Gastroesophageal sphincter (tissue), 4 donors: ENCODE measurements around the gene CYB5B. TPM values are rescaled to one million over a fixed set of nuclear protein-coding genes. Genes with fewer than 3 reads are reported as not detected.

ENCODE experiments used
- ATAC-seq: fragments of 150-250 bp; one replicate; pipeline ENCODE4 v1.9.1; 2016; ENCODE audit warnings: mild to moderate bottlenecking, moderate library complexity
- H3K27ac ChIP-seq, 4 donors: fragments of 200-600 bp; sonication (generic) in 3 of 4; 1 replicate in 3 of 4; 2 replicates in 1 of 4; pipeline ENCODE4 v1.5.1; 2016 to 2019
- H3K27me3 ChIP-seq: fragments of 200-600 bp; sonication (generic); one replicate; pipeline ENCODE4 v1.5.1; 2019
- H3K36me3 ChIP-seq, 2 donors: fragments of 200-600 bp; sonication (generic); one replicate each; pipeline ENCODE4 v1.5.1; 2019; ENCODE audit warnings: control low read depth in 1 of 2
- H3K4me1 ChIP-seq, 3 donors: fragments of 200-600 bp; sonication (generic); 1 replicate in 2 of 3; 2 replicates in 1 of 3; pipeline ENCODE4 v1.5.1; 2016 to 2019; ENCODE audit warnings: control low read depth in 2 of 3
- H3K4me3 ChIP-seq, 2 donors: fragments of 200-600 bp; sonication (generic); one replicate each; pipeline ENCODE4 v1.5.1; 2019; ENCODE audit warnings: mild to moderate bottlenecking in 1 of 2, moderate library complexity in 1 of 2
- H3K9me3 ChIP-seq, 3 donors: fragments of 200-600 bp; sonication (generic); one replicate each; pipeline ENCODE4 v1.5.1; 2017 to 2019; ENCODE audit warnings: control low read depth in 2 of 3
- CTCF ChIP-seq, 4 experiments: fragments of 200-600 bp in 2 of 4; fragments of 450-650 bp in 2 of 4; sonication (generic) in 1 of 4; IDR thresholded peaks; one replicate each; pipeline ENCODE4 v1.5.1; 2017 to 2019; ENCODE audit warnings: antibody characterized with exemption in 4 of 4, mild to moderate bottlenecking in 2 of 4, moderate library complexity in 2 of 4
- EP300 ChIP-seq: sonication (generic); formaldehyde crosslinking; IDR thresholded peaks from one replicate; pipeline ENCODE4 v1.6.1; 2017; ENCODE audit warnings: antibody characterized with exemption, mild to moderate bottlenecking
- POLR2A ChIP-seq, 2 donors: fragments of 450-650 bp; IDR thresholded peaks; one replicate each; pipeline ENCODE4 v1.6.1; 2017; ENCODE audit warnings: antibody characterized with exemption in 2 of 2, mild to moderate bottlenecking in 2 of 2, moderate library complexity in 1 of 2
- POLR2AphosphoS5 ChIP-seq: sonication (generic); formaldehyde crosslinking; IDR thresholded peaks from one replicate; pipeline ENCODE4 v1.6.1; 2017; ENCODE audit warnings: antibody characterized with exemption
- WGBS, 2 donors: methylation state at CpG; one replicate each; pipeline ENCODE4 v1.1.5; 2018; ENCODE audit warnings: low coverage in 1 of 2; 5-methylcytosine and 5-hydroxymethylcytosine counted together
- total RNA-seq, 4 donors: library from RNA; depleted of rRNA; stranded (reverse); fragments of >200 nt; gene quantifications; one replicate each; pipeline ENCODE4 v1.1.0, GENCODE V29; 2016

The CYB5B gene
- total RNA-seq, 4 donors from 2014 or later = 33.4 to 63.8 (median 37.8) TPM

DNA sequence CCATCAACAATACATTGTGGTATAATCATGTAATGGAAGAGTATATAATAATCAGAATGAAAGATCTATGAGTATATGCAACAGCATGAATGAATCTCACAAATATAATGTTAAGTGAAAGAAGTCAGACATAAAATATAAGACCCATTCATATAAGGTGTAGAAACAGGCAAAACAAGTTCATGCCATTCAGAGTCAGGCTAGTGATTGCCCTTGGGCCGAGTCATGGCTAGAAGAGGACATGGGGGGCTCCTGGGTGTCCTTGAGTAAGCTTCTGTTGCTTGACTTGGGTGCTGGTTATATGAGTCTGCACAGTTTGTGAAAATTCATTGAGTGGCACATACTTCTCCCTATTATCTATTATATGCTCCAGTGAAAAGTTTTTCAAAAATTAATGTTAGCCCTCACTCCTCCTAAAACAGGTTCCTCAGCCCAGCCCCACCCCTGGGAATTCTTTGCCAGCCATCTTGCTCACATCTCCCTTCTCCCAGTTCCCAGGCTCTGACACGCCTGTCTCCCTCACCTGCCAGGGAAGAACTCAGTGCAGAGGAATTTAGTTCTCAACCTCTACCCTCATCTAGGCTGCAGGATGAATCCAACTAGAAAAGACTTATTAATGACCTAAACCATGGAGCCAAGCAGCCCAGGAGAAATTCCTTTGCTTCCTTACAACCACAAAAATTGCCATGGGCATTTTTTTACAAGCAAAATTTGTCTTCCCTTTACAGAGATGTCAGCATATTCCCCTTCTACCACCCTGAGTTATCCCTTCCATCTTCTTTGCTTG lies 89.0 kb downstream of the CYB5B start:
- ATAC-seq = no peak
- H3K4me3 ChIP-seq = no peak overlapping the region
- no peaks in the 10 kb centered on the region for H3K36me3 ChIP-seq
- H3K4me1 ChIP-seq = no peaks in the 10 kb centered on the region
- no peaks in the 10 kb centered on the region for H3K9me3 ChIP-seq
- TF ChIP-seq POLR2AphosphoS5 (no peak), POLR2A (IDR thresholded peaks at IDR 0.05) (no peak), EP300 (no peak), CTCF (IDR thresholded peaks at IDR 0.05) (no peak)
- 50 to 71% methylated on average over 1 to 2 of the region's 2 CpGs for WGBS, 2 donors
- no peaks in the 10 kb centered on the region for H3K27me3 ChIP-seq
- no peak overlapping the region for H3K27ac ChIP-seq

DNA sequence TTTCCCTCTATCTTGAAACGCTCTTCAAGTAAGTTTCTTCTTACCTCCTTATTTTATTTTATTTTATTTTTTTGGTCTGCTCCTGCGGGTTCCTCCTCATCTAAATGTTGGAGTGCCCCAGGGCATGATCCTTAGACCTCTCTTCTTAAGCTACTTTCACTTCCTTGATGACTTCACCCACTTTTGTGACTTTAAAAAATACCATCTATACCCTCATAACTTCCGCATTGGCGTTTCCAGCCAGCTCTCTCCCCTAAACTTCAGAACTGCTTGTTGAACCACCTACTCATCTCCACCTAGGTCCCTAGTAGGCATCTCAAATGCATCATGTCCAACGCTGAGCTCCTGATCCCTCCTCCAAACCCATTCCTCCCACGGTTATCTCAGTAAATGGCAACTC lies 89.9 kb downstream of the CYB5B start:
- Histone ChIP-seq H3K36me3 (no peaks in the 10 kb centered on the region), H3K27me3 (no peaks in the 10 kb centered on the region), H3K9me3 (no peaks in the 10 kb centered on the region), H3K4me1 (no peaks in the 10 kb centered on the region), H3K27ac (no peak overlapping the region), H3K4me3 (no peak overlapping the region)
- 88 to 91% methylated on average over 6 of the region's 6 CpGs for WGBS, 2 donors
- TF ChIP-seq EP300 (no peak), CTCF (IDR thresholded peaks at IDR 0.05) (no peak), POLR2A (IDR thresholded peaks at IDR 0.05) (no peak), POLR2AphosphoS5 (no peak)
- no peak for ATAC-seq

Other genes with a start within 250 kb of the CYB5B start
- gene SNTB2, start 237.5 kb upstream of the CYB5B start, total RNA-seq = 100 to 1,000 TPM in 1 of 4 donors, 10 to 100 TPM in 3; 39.1 to 137 (median 43.0) TPM
- gene VPS4A, start 113.3 kb upstream of the CYB5B start, total RNA-seq = 10 to 100 TPM; 34.2 to 41.1 (median 36.6) TPM
- 10 to 100 TPM in 3 of 4 donors, under 1 TPM in 1; 0.49 to 16.0 (median 13.7) TPM for gene PDF, start 94.0 kb upstream of the CYB5B start, total RNA-seq
- 10 to 100 TPM; 33.3 to 48.6 (median 43.5) TPM for gene COG8, start 85.1 kb upstream of the CYB5B start, total RNA-seq
- 10 to 100 TPM in 3 of 4 donors, 1 to 10 TPM in 1; 7.5 to 18.9 (median 15.0) TPM for gene NIP7, start 84.8 kb upstream of the CYB5B start, total RNA-seq
- gene TMED6, start 72.8 kb upstream of the CYB5B start, total RNA-seq = 1 to 10 TPM in 1 of 4 donors, not detected in 3; 2.2 TPM
- gene TERF2, start 38.6 kb upstream of the CYB5B start, total RNA-seq = 10 to 100 TPM; 14.4 to 27.5 (median 14.7) TPM
- 10 to 100 TPM; 43.8 to 79.1 (median 59.5) TPM for gene NFAT5, start 141.3 kb downstream of the CYB5B start, total RNA-seq